ENCODE results near the gene CCNF.

Gene CCNF

DNA sequence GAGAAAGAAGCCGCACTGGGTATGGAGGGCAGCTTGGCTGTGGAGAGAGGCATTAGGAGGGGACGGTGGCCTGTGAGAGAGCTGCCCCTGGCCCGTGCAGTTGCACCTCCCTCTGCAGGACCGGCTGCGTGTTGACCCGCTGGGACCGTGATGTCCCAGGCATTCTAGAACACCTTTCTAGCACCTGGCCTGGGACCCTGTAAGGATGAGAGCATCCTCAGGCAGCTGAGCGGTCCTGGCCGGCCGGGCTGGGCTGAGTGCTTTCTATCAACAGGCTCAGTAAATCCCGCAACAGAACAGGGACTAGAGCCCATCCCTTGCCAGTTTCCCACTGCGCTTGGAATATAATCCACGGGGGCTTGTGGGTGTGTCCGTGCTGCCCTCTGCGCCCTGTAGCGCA is 60.3 kb downstream of the CCNF start:
- DNase-seq: no peak

DNA sequence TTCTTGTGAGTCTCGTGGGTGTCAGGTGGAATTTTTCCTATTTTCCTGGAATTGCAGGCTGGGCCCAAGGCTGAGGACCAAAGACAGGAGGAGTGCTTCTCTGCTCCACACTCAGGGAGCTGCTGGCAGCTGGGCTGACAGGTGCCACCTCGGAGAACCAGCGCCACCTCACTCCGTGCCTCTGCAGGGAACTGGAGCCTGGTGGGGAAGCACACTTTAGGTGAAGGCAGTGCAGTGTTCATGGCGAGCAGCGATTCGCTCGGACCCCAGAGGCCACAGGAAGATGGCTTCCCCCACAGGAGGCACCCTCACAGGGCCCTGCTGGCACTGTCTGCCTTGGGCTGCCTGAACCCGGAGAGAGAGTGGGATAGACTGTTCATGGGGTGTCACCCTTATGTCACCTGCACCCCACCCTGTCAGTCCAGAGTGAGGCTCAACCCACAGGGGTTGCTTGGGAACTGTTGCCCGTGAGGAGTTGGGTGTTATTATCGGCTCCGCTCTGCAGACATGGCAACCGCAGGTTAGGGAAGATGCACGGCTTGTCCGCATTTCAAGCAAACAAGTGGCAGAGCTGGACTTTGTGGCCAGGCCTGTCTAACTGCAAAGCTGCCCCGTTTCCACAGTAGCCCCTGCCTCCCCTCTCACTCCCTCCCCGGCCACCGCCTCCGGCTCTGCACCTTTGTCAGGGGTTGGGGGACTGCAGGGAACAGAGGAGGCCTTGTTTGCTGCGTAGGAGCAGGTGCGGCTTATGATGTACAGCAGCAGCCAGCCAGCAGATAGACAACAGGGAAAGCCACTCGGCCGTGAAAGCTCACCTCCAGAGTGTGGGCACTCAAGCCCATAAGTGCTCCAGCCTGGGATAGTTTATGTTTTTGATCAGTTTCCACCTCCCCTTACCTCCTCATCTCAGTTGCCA is 61.2 kb downstream of the CCNF start:
- no peak for DNase-seq

DNA sequence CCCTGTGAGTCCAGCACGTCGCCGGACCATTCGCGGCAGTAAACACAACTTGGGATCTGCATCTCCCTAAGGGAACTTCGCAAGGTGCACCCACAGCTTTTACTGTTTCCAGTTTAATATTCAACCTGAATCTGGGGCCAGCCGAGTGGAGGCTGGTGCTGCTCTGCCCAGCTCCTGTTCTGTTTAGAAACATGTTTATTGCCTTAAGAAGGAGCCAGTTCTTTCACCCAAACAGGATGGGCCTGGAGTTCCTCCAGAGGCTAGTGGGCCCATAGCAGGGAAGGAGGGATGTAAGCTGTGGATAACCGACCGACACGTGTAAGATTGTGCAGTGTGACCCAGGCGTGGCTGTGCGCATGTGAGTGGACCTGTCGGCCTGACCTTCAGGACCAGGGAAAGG is 63.0 kb downstream of the CCNF start:
- DNase-seq: no peak

DNA sequence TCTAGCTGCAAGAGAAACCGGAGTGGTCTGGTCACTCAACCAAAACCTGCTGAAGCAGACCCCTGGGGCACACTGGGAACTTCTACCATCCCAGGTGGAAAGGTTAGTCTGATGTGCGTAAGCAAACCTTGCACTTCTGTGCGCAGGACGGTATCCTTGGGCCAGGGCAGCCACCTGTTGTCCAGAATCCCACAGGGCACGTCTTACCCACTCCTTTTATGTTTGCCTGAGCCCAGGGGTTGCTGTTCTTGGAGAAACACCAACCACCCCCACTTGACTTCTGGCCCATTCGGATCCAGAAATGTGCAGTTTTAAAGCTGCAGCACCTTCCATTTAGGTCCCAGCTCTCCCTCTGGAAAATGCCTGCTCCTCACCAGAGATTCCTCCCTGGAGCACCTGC is 64.4 kb downstream of the CCNF start:
- DNase-seq: no peak

DNA sequence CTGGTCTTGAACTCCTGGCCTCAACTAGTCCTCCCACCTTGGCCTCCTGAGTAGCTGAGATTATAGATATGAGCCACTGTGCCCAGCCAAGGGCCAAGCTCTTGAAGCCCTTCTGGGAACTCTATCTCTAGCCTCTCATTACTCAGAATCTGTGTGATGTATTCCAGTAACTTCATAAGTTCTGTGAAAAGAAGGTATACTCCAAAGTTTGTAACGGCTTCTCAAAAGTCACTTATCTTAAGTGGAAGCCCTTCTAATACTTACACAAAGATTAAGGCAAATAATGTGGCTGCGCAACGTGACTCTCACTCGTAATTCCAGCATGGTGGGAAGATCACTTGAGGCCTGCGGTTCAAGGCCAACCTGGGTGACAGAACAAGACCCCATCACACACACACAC is 65.4 kb downstream of the CCNF start:
- DNase-seq: no peak

DNA sequence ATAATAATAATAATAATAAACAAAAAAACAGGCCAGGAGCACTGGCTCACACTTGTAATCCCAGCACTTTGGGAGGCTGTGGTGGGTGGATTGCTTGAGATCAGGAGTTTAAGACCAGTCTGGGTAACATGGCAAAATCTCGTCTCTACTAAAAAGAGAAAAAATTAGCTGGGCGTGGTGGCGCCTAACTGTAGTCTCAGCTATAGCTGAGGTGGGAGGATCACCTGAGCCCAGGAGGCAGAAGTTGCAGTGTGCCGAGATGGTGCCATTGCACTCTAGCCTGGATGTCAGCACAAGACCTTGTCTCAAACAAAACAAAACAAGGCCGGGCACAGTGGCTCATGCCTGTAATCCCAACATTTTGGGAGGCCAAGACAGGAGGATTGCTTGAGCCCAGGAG is 65.8 kb downstream of the CCNF start:
- DNase-seq: no peak

DNA sequence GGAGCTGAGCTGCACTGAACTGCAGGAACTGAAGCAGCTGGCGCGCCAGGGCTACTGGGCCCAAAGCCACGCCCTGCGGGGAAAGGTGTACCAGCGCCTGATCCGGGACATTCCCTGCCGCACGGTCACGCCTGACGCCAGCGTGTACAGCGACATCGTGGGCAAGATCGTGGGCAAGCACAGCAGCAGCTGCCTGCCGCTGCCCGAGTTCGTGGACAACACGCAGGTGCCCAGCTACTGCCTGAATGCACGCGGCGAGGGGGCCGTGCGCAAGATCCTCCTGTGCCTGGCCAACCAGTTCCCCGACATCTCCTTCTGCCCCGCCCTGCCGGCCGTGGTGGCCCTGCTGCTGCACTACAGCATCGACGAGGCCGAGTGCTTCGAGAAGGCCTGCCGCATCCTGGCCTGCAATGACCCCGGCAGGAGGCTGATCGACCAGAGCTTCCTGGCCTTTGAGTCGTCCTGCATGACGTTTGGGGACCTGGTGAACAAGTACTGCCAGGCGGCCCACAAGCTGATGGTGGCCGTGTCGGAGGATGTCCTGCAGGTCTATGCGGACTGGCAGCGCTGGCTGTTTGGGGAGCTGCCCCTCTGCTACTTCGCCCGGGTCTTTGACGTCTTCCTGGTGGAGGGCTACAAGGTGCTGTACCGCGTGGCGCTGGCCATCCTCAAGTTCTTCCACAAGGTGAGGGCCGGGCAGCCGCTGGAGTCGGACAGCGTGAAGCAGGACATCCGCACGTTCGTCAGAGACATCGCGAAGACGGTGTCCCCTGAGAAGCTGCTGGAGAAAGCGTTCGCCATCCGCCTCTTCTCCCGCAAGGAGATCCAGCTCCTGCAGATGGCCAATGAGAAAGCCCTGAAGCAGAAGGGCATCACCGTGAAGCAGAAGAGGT is 67.2 kb downstream of the CCNF start:
- no peak for DNase-seq

DNA sequence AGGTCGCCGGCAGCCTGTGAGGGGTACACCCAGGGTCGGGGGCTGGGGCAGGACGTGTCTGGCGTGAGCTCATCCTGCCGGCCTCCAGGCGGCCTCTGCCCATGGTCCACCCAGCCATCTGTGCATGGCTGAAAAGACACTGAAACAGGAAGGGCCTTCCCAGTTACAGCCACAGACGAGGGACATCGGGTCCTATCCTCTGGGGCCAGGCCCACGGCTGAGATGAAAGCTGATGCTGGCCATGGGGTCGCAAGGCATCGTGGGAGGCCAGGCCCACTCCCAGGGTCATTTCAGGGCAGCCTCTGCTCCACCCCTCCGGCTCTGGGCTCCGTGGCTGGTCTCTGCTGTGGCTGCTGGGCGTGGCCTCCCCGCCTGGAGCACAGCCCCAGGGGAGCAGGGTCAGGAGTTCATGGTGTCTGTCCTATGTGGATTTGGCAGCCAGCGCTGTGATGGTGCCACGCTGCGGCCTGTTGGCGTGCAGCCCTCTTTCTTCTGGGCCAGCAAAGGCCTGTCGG is 67.9 kb downstream of the CCNF start:
- no peak for DNase-seq

DNA sequence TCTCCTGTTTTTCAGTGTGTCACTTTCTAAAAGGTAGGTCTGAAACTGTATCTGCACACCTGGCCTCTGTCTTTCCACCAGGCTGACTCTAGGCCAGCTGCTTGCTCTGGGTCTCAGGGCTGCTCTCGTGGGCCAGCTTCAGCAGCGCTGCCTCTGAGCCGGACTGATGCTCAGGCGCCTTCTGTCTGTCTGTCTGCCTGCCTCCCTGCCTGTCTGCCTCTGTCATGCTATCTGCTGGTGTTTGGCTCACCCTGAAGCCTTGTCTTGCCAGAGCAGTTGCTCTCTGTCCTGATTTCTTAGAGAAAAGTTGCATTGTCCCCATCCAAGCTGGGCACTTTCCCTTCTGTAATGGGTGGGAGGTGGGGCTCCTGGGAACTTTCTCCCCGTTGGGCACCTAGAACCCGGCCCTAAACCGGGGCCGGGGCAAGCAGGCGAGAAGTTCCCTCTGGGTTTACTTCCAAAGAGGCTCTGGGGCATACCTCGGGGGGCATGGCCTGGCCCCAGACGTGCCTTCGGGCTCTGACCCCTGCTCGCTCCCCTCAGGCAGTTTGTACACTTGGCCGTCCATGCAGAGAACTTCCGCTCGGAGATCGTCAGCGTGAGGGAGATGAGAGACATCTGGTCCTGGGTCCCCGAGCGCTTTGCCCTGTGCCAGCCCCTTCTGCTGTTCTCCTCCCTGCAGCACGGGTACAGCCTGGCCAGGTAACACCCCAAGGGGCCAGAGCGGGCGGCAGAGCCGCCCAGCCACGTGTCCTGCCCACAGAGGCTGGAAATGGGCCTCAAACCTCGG is 68.6 kb downstream of the CCNF start:
- DNase-seq: no peak

DNA sequence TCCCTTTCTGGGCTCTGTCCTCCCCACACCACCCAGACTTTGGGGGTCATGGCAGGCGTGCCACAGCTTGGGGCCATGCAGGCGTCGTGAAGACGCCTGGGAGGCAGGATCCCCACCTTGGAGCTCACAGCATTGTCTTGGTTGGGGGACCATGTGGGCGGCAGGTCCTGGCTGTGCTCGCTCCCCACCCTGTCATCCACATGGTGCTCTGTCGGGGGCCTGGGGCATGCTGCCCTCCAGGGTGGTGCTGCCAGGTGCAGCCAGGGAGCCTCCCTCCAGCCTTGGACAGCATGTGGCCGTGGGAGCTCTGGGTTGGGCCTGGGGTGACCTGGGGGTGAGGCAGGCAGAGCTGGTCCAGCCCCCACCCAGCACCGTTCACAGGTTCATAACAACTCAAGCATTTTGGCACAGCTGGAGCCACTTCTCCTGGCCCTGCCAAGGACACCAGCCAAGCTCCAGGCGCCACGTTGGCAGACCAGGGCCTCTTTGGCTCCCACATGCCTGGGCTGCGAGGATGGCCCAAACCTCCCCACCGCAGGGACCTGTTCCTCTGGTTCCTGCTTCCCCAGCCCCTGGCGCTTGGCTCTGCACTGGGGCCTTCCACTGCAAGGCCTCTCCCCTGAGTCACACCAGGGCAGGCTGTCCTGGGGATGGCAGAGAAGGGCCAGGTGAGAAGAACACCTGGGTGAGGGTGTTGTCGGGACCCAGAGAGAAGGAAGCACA is 69.4 kb downstream of the CCNF start:
- no peak for DNase-seq

DNA sequence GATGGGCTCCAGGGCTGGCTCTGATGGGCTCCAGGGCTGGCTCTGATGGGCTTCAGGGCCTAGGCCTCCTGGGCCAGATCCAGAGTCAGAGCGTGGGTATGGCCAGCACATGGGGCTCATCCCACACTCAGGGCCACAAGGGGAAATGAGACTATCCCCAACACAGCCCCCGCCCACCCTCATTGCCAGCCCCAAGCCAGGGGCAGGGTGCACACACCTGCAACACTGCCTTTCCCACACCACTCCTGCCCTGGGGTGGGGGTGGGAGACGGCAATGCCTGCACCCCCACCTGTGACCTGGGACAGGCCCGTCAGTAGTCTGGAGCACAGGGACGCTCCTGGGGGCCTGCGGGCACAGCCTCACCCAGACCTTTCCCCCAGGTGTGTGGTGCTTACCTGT is 70.2 kb downstream of the CCNF start:
- no peak for DNase-seq

DNA sequence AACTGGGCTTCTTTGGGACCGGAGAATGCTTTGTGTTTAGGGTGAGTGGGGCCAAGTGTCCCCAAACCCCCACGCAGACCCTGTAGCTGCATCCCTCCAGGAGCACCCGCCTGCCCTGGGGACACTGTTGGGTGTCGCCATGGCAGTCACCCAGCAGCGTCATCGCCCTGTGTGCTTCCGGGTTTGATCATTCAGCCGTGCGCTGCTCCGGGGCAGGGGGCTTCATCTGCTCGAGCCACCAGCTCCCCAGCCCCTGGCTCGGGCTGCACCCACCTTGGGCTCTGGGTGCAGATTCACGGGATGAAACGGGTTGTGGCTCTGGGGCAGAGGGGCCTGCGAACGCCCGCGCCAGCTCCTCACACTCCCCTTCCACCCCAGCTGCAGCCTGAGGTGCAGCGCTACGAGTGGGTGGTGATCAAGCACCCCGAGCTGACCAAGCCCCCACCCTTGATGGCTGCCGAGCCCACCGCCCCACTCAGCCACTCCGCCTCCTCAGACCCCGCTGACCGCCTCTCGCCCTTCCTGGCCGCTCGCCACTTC is 70.7 kb downstream of the CCNF start:
- no peak for DNase-seq

DNA sequence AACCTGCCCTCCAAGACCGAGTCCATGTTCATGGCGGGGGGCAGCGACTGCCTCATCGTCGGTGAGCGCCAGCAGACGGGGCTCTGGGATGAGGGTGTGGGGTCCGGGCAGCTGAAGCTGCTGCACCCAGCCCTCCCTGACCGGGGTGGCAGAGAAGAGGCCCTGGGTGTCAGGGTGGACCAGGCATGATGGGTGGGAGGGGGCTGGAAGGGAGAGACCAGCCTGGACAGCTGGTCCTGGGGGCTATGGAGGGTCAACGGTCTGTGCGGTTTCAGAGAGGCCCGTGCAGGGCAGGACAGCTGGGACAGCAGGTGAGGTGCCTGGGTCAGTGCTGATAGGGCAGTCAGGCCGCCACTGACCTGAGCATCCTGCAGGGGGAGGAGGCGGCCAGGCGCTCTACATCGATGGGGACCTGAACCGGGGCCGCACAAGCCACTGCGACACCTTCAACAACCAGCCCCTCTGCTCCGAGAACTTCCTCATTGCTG is 71.2 kb downstream of the CCNF start:
- no peak for DNase-seq

DNA sequence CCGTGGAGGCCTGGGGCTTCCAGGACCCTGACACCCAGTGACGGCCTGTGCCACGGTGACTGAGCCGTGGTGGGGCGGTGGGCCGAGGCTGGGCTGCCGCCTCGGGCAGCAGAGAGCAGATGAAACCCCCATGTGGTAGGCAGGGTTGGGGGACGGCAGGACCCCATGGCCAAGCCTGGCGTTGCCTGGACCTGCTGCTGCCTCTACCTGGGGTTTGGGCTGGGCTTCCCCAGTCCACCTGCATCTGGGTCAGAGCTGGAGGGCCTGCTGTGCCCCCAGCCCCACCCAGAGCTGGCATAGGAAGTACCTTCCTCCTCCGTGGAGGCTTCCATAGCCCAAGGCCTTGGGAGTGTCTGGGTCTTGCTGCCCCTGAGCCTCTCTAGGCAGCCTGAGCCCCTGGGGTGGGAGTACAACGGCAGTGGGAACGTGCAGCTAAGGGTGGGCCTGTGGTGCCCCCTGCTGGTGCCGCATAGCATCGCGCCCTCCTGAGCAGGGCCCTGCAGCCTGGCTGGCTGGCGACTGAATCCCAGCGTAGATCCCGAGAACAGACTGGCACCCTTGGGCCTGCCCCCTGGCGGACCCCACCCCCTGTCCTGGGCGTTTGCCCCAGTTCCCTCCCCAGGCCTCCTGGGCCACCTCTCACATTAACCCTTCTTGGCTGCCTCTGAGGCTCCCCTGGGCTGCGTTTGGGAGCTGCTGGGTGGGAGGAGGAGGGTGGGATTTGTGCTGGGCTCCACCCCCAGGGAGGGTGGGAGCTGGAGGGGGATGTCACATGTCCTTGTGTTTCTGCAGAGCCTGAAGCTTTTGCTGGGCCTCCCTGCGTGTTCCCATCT is 71.9 kb downstream of the CCNF start:
- no peak for DNase-seq

DNA sequence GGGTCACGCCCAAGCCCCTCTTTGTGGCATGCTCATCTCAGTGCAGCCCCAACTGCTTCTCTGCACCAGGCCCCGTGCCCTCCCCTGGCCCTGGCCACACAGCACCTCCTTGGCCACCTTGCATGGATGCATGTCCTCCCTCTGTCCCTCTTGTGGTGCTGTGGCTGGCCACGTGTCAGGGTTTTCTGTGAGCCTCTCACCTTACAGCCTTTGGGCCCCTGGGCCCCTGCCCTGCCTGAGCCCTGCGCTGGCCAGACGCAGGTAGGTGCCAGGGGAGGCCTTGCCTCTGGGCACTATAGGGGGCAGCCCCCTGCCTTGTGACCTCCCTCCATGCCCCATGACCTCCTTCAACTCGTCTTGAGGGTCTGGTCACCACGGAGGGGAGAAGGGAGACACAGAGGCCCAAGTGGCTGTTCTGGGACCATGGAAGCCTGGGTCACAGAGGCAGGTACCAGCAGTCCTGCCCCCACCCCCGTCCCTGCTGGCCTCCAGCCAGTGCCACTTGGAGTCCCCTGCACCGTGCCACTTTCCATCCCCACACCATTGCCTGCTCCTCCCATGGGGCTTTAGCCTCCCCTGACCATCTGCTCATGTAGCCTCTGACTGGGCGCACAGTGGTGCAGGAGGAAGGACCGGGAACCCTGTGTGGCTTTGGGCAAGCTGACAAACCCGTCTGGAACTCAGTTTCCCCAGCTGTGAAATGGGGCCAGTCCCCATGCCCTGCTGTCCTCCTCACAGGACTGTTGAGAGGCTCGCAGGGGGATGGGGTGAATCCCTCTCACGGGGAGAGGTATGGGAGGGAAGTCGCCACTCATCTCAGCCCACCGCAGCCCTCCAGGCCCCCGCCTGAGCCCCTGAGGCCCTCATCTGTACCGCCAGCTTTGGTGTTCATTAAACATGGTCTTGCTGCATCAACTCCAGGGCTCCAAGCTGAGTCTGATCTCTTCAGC is 73.0 kb downstream of the CCNF start:
- DNase-seq: no peak

DNA sequence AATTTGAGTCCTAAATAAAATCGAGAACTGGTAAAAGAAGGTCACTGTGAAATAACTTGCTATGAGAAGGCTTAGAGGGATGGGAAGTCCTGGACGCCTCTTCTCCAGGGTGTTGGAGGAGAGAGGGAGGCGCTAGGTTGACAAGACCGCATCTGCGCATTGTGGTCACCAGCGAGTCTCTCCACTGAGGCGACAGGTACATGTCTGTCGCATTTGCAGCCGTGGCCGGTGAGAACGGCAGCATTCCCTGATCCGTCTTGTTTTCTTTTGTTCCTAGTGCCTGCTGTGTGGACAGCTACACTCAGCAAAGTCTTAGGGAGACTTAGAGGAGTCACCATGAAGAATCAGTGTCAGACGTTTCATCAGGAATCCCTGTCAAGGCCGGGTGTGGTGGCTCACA is 76.4 kb downstream of the CCNF start:
- no peak for DNase-seq

DNA sequence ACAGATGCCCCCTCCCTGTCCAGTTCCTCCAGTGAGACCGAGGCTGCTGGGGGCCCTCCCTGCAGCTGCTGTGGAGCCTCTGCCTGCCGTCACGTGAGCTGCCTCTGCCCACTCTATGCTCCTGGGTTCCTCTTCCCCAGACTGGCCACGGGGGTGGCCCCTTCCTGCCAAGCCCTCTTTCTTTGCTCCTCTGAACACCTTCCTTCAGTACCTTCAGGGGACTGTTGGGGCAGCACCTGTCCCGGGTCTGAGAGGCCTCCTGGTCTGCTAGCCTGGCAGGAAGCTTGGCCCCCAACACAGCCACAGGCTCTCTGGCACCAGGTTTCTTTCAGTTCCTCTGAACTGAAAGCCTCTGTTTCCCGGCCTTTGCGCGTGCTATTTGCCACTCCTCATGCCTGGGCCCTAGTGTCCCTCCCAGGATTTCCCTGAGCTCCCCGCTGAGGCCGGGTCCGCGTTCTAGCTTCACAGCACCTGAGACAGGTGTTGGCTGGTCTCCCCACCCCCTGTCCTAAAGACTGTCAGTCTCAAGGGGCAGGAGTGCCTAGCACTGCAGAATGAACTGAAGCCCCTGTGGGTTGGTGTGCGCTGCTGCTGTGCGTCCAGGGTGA is 77.9 kb downstream of the CCNF start:
- DNase-seq: no peak

DNA sequence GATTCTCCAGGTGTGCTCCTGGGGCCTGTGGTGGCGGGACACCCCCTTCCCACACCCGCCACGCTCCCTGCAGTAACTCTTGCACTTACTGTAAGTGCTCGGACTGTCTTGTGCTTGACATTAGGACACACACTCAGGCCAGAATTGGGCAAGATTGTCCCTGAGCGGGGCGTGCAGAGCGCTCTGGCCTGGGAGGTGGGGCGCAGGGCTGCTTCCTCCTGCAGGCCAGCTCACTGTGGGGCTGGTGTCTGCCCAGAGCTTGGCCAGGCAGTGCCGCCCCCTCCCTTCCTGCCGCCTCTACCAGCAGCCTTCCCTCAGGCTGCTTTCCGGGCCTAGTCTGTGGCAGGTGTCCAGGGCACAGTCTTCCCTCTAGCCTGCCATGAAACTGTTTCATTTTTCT is 78.4 kb downstream of the CCNF start:
- DNase-seq: no peak
